Measurements from ENCODE around the gene SLC15A3.
A peak's percentile ranks its signal among the peaks of the same experiment; 100 is the strongest.

SLC15A3 gene

GRCh38 chr11:60951904-60952741 is at the start of gene SLC15A3:
Gene SLC15A3 (minus strand): TSS chr11:60952176. CDS start chr11:60951551, 625 bp downstream.
- peak; percentile 45 for DNase-seq (ENCODE audit: low read depth, low spot score)

DNA sequence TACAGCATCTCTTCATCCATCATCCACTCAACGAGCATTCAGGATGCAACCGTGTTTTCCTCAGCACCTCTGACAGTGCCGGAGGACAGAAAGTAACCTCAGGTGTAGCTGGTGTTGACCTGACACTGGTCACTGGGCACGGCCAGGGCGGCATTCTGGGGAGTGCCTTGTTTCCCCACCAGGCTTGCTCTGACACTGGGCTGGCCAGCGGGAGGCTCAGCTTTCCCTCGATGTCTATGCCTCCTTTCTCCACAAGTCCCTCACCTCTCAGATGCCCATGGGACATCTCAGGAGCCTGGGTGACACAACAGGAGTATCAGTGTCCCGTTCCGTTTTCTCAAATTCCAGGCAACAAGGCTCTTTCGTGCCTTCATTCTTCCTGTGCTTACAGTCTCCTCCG is 48.5 kb upstream of the SLC15A3 start:
- no peak for DNase-seq (ENCODE audit: low read depth, low spot score)

- no peak for DNase-seq (ENCODE audit: low read depth, low spot score)
Measured at GRCh38 chr11:60996381-60997138, 44.6 kb upstream of the SLC15A3 start.

- DNase-seq (ENCODE audit: low read depth, low spot score) = no peak
Measured at GRCh38 chr11:60995798-60996197, 43.8 kb upstream of the SLC15A3 start.

GRCh38 chr11:60994541-60995080 is 42.6 kb upstream of the SLC15A3 start:
- no peak for DNase-seq (ENCODE audit: low read depth, low spot score)

GRCh38 chr11:60993615-60994014 is 41.6 kb upstream of the SLC15A3 start:
- no peak for DNase-seq (ENCODE audit: low read depth, low spot score)

- no peak for DNase-seq (ENCODE audit: low read depth, low spot score)
Measured at GRCh38 chr11:60992842-60993409, 41.0 kb upstream of the SLC15A3 start.

DNA sequence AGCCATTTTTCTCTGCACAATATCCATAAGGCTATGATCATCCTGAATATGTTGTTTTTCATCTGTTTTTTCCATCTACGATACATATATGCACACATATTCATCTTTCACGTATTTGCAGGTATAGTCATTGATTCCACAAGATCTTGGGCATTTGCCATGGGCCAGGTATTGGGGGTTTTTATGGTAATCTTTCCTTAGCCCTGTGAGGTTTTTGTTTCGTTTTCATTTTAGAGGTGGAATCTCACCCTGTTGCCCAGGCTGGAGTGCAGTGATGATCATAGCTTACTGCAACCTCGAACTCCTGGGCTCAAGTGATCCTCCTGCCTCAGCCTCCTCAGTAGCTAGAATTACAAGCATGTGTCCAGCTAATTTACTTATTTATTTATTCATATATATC is 39.5 kb upstream of the SLC15A3 start:
- DNase-seq (ENCODE audit: low read depth, low spot score) = no peak

GRCh38 chr11:60989093-60989650 is 37.2 kb upstream of the SLC15A3 start:
- no peak for DNase-seq (ENCODE audit: low read depth, low spot score)

- DNase-seq (ENCODE audit: low read depth, low spot score) = no peak
Measured at GRCh38 chr11:60988658-60989057, 36.7 kb upstream of the SLC15A3 start.

DNA sequence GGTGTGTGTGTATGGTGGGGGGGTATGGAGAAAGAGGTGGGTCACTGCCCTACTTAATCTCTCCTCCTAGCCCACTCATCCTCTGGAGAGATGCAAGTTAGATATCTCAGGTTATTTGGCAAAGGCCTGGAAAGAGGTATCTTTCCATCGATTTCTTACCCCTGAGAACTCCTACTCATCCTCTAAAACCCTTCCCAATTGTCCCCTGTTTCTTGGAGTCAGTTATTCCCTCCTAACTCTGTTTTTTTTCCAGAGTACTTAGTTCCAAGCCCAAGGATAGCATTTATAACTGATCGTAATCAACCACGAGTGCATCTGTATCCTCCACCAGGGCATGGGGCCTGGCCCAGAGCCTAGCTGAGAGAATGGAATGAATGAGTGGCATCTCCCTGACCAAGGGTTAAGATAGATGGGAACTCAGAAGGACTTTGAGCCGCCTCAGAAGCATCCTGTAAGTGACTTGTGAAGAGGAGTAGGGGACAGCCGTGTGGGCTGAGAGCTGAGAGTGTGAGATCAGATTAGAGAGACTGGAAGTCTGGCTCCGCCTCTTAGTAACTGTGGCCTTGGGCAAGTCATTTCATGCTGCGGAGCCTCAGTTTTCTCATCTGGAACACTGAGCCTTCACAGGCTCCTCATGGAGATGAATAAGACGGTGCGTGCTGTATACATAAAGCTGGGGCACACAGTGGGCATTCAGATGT is 35.8 kb upstream of the SLC15A3 start:
- no peak for DNase-seq (ENCODE audit: low read depth, low spot score)

DNA sequence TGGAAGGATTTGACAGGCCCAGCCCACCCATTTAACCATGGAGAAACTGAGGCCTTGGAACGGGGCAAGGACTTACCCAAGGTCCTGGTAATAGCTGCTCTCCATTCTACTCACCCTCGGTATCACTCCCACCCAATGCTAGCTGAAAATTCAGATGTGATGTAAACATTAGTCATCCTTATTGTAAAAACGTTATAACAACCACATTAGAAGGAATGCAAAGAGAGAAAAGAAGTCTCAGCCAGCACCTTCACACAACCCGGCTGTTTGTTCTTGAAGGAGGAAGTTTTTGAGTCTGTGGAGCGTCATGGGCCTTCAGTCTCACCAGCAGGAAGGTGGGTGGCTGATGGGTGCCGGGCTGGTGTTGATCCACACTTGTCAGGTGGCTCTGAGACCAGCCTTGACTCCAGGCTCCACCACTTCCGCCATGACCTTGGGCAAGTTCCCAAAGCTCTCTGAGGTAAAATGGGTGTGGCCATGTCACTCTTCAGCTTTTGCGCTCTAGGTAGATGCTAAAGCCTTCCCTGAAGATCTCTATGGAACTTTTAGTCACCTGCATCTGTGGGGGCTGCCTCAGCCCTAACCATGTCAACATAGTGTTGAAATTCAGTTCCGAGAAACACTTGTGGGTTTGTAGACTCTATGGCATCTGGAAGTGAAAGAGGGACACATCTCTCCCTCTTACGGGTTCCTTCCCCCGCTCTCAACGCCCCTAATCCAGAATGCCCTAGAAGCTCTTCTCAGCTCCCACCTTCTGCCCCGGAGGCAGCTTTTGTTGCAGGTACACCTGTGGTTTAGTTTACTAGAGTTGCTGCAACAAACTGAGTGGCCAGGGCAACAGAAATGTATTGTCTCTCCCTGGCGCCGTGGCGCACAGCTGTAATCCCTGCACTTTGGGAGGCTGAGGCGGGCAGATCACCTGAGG is 34.3 kb upstream of the SLC15A3 start:
- peak; percentile 26 for DNase-seq (ENCODE audit: low read depth, low spot score)

GRCh38 chr11:60985501-60985900 is 33.5 kb upstream of the SLC15A3 start:
- no peak for DNase-seq (ENCODE audit: low read depth, low spot score)

DNA sequence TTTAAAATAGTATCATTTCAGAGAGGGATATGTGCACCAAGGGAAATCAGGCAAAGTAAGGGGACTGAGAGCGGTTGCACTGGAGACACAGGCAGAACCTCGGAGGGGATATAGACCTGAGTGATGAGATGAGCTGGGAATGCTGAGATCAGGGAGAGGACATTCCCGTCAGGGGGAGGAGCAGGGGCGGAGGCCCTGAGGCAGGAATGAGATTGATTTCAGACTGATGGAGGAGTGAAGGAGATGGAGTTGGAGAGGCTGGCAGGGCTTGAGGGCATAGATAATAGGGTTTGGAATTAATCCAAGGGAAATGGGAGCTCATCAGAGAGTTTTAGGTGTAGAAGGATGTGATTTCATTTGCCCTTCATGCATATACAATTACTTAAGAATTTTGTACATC is 32.7 kb upstream of the SLC15A3 start:
- DNase-seq (ENCODE audit: low read depth, low spot score) = no peak

GRCh38 chr11:60984149-60984548 is 32.2 kb upstream of the SLC15A3 start:
- no peak for DNase-seq (ENCODE audit: low read depth, low spot score)

DNA sequence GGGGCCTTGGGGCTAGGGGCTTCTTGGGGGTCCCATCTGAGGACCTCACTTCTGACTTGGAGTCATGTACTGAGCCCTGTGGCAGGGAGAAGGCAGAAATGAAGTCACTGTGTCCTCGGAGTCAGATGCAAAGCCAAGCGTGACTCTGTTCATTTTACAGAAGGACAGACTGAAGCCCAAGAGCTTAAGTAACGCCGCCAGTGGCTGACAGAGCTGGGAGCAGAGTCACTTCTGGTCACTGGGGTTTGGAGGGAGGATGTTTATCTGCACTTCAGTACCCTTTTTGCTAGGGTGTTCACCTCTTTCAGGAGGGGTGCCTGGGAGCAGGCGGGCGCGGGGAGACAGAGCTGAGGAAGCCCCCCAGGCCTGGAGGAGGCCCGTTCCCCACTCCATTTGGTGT is 30.2 kb upstream of the SLC15A3 start:
- no peak for DNase-seq (ENCODE audit: low read depth, low spot score)

DNA sequence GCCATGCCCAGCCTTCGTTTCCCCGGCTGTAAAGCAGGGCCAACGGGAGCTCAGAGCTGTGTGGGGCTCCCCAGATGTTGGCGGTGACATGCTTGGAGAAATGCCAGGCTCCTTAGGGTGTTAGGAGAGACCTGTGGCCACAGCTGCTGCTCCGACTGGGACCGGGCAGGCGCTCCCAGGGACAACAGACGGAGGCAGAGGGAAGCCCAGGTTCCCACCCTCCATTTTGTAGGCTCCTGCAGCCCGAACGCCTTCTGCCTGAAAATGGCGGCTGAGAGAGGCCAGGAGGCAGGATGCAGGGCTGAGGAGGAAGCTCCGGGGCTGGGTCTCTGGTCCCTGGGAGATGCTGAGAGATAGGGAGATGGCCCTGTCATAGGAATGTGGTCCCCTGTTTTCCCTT is 29.5 kb upstream of the SLC15A3 start:
- no peak for DNase-seq (ENCODE audit: low read depth, low spot score)

DNA sequence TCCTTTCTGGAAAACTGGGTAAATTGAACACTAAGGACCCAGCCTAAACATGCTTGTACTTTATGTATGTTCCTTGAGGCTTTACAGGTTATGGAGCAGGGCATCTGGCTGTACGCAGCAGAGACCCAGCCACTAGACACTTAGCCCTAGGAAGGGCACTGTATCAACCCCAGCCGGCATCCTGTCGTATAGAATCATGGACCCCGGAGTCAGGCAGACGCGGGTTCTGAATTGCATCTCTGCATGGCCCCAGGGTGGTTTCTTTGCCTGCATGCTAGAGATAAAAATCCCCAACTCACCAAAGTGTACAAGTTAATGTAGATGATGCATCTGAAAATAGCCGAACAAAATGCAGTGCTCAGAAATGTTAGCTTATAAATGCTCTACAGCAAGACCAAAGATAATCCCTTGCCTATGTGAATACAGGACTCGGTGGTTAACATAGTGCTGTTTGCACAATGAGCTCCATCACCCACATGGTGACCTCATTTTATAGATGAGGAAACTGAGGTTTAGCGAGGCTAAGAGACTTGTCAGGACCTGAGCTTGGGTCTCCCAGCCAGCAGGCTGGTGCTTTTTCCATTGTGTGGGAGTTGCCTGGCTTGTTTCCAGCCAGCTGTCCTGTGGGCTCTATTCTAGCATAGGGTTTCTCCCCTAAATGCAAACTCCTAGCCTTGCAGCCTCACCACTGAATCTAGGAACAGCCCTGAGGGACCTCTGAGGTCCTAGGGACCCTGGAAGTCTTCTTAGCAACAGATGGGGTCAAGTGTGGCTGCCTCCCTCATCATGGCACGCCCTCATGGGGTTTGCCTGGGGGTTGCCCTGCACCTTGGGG is 26.8 kb upstream of the SLC15A3 start:
- peak; percentile 11 for DNase-seq (ENCODE audit: low read depth, low spot score)

GRCh38 chr11:60977836-60978235 is 25.9 kb upstream of the SLC15A3 start:
- no peak for DNase-seq (ENCODE audit: low read depth, low spot score)
